PC-3 (cell line): ENCODE data around the gene GLI3.
A peak's percentile ranks its signal among the peaks of the same experiment; 100 is the strongest.

Source experiments
- EZH2 ChIP-seq: fragments of 300-600 bp; sonication (generic); IDR thresholded peaks from one replicate; pipeline ENCODE4 v1.6.1; 2017; ENCODE audit warnings: antibody characterized with exemption, mild to moderate bottlenecking, low read length; ENCODE audit not compliant: unreplicated experiment
- EZH2phosphoT487 ChIP-seq: fragments of 300-600 bp; sonication (generic); IDR thresholded peaks from 2 replicates; pipeline ENCODE4 v1.6.1; 2018; ENCODE audit warnings: mild to moderate bottlenecking, antibody characterized with exemption, low read length, borderline replicate concordance
- TF ChIP-seq, protein P1 (sequence below): fragments of 300-600 bp; sonication (generic); conservative IDR thresholded peaks from 2 replicates; pipeline ENCODE4 v1.5.1; 2017; ENCODE audit warnings: antibody characterized with exemption, low read depth, mild to moderate bottlenecking, low read length

DNA sequence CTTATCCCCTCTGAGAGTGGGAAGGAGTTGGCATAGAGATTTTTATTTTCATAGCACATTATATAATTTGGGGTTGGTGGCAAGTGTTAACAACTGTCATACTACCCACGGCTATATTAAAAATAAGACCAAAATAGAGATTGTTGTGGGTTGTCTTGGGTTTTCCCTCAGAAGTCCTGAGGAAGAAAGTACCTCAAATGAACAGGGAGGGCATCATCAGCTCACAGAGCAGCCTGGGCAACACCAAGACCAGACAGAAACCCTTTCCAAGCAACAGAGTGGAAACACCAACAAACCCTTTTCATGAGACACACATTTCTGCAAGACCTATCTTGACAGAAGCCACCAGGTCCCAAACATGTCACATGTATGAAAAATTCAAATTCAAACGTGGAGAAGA is 121.2 kb downstream of the GLI3 start:
- TF ChIP-seq, protein P1, sequence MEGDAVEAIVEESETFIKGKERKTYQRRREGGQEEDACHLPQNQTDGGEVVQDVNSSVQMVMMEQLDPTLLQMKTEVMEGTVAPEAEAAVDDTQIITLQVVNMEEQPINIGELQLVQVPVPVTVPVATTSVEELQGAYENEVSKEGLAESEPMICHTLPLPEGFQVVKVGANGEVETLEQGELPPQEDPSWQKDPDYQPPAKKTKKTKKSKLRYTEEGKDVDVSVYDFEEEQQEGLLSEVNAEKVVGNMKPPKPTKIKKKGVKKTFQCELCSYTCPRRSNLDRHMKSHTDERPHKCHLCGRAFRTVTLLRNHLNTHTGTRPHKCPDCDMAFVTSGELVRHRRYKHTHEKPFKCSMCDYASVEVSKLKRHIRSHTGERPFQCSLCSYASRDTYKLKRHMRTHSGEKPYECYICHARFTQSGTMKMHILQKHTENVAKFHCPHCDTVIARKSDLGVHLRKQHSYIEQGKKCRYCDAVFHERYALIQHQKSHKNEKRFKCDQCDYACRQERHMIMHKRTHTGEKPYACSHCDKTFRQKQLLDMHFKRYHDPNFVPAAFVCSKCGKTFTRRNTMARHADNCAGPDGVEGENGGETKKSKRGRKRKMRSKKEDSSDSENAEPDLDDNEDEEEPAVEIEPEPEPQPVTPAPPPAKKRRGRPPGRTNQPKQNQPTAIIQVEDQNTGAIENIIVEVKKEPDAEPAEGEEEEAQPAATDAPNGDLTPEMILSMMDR = 0 out of 2 replicates have a peak, but pooled peaks have one; percentile 14
- TF ChIP-seq EZH2 (no peak), EZH2phosphoT487 (no peak)
